HG03439 (cell line): ENCODE results near the gene MAPK11.

Experiments
- ATAC-seq: cut with Tn5 transposase; IDR thresholded peaks from one replicate; pipeline ENCODE4 v1.9.1; 2021; ENCODE audit warnings: mild to moderate bottlenecking, moderate library complexity; ENCODE audit not compliant: unreplicated experiment

MAPK11 gene

DNA sequence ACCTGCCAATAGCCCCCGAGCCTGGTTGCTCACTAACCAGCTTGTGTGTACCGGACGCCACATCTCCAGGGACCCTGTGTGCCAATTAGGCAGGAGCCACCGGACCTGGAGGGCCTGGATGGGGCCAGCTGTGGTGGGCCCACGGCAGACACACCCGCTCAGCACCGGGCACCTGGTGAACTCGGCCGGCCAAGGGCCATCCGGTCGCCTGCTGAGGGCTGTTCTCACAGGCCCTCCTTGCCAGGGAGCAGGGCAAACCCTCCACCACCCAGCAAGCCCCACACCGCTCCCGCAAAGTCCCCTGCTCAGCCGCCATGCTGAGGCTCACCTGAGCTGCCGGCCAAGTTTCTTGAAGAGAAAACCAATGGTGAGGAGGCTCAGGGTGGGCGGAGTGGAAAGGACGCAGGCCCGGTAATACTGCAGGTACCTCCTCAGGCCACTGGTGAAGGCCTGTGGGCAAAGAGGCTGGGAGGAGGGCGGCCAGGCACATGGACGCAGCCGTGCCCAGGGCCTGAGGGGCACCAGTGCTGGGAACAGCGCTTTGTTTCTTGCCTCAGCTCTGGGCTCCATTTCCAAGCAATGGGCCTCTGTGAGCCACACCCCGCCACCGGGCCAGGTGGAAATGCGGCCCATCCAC, 42.5 kb downstream of the MAPK11 start:
- no peak for ATAC-seq

DNA sequence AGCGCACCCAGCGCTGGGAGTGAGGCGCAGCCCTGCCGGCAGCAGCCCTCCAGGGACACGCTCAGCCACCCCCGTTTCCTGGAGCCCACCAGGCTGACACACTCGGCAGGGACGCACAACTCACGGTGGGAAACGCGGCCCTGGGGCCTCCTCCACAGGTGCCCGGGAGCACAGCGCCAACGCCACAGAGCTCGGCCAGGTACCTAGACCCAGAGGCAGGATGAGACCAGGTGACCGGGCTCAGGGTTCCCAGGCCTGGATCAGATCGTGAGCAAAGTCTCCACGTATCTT, 43.4 kb downstream of the MAPK11 start:
- no peak for ATAC-seq

DNA sequence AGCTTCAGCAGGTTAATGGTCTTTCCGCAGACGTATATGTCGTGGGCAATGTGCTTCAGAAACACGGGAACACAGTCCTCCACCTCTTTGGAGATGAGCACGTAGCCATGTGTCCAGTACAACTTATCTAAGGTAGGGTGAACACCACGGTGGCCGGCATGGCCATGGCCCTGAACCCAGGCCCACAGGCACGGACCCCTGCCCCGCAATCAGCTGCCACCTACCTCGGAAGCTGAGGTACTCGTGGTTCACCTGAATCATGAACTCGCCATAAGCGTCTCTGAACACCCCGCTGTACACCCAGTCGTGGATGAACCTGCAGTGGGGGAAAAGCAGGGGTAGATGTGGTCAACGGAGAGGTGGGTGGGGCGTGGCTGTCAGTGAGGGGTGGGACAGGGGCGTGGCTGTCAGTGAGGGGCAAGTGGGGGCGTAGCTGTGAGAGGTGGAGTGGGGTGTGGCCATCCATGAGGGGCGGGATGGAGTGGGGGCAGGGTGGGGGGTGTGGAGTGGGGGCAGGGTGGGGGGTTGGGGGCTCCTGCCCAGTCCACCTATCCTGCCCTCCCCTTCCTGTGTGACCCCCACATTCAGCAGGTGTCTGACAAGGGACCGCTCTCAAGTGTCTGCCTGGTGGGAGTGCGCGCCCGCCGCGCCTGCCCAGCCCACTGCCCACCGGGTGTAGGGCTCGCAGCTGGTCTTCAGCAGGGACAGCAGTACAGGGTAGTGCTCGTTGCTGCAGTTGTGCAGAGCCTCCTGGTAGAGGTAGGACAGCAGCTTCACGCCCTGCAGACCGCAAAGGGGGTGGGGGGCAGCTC, 43.9 kb downstream of the MAPK11 start:
- no peak for ATAC-seq

DNA sequence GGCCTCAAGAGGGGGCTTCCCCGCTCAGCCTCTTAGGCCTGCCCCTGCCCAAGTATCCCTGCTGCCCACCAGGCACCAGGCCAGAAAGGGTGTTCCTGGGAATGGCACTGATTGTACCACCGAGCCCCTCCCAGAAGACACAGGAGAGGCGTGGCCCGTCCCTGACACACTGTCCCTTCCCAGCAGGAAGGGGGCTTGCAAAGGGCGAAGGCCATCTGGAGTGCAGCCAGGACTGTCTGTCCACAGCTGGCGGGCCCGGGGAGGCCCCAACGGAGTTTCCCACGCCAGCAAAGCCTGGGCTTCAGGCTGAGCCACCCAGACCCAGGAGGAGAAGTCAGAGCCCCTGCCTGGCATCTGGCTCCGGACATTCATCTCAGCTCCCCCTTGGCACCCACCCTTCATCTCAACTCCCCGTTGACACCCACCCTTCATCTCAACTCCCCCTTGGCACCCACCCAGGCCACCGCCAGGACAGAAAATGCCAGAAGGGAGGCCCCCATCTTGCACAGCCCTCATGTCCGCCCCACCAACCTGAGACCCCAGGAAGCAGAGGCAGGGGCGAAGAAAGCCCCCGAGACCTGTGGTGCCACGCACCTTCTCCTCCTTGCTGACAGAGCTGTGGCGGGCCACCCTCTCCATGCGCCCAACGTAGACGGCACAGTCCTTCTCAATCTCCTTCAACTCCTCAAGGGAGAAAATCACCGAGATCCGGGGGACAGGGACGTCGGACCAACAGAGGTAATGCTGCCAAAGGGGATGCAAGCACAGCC, 44.8 kb downstream of the MAPK11 start:
- ATAC-seq = no peak

GRCh38 chr22:50224071-50224470, 46.1 kb downstream of the MAPK11 start:
- no peak for ATAC-seq

DNA sequence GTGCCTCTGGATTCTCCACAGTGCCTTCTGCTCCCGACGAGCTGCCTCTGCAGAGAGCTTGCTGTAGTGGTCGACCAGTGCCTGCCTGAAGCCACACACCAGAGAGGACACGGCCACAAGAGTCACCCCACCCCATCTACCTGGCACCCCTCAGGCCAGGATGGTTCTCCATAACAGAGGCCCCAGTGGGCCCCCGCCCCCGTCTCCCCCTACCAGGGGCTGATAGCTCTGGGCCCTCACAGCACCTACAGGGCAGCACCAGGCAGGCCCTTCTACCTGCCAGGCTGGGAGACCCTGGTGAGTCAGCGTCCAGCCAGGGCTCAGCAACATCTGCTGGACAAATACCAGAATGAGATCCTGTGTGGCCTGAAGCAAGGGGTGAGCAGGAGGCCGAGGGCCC, 47.7 kb downstream of the MAPK11 start:
- ATAC-seq = no peak

GRCh38 chr22:50221410-50222300, 48.5 kb downstream of the MAPK11 start:
- no peak for ATAC-seq

DNA sequence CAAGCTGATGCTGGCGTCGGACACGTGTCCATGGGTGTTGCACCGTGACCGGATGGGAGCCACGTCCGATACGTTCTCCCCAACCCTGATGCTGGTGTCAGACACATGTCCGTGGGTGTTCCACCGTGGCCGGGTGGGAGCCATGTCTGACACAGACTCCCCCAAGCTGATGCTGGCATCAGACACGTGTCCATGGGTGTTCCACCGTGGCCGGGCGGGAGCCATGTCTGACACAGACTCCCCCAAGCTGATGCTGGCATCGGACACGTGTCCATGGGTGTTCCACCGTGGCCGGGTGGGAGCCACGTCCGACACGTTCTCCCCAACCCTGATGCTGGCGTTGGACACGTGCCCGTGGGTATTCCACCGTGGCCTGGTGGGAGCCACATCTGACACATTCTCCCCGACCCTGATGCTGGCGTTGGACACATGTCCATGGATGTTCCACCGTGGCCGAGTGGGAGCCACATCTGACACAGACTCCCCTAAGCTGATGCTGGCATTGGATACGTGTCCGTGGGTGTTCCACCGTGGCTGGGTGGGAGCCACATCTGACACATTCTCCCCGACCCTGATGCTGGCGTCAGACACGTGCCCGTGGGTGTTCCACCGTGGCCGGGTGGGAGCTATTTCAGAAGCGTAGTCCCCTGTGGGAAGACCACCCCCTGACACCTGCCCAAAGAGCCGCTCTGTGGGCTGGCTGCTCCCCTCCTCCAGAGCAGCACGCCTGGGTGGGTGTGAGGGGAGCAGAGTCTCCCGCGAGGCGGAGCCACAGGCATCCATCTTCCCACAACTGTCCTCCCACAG, 49.4 kb downstream of the MAPK11 start:
- ATAC-seq = no peak

- no peak for ATAC-seq
Measured at GRCh38 chr22:50219800-50220602, 50.2 kb downstream of the MAPK11 start.

DNA sequence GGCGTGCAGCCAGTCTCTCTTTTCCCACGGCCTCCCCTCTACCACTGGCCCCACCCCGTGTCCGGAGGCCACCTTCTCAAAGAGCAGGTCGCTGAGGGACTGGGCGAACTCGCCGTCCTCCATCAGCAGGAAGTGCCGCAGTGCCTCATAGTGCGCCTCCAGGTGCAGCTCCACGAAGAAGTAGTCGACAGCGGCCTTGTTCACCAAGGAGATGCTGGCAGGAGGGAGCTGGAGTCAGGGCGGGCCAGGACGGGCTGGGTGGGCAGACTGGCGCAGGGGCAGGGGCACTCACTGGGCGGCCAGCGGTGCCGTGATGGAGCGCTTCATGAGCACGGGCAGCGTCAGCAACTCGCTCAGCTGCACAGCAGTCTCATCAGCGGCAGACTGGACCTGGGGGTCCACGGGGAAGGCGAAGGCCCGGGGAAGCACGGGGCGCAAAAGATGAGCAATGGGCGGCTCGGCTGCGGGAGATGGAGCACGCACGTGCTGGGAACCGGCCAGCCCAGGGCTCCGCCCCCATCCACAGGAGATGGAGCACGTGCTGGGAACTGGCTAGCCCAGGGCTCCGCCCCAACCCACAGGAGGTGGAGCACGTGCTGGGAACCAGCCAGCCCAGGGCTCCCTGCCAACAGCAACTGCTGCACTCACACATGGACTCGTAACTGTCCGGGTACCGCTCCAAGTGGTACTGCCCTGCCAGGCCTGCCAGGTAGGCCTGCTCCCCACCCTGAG, 51.0 kb downstream of the MAPK11 start:
- no peak for ATAC-seq

- ATAC-seq = no peak
Measured at GRCh38 chr22:50218153-50218995, 51.8 kb downstream of the MAPK11 start.

DNA sequence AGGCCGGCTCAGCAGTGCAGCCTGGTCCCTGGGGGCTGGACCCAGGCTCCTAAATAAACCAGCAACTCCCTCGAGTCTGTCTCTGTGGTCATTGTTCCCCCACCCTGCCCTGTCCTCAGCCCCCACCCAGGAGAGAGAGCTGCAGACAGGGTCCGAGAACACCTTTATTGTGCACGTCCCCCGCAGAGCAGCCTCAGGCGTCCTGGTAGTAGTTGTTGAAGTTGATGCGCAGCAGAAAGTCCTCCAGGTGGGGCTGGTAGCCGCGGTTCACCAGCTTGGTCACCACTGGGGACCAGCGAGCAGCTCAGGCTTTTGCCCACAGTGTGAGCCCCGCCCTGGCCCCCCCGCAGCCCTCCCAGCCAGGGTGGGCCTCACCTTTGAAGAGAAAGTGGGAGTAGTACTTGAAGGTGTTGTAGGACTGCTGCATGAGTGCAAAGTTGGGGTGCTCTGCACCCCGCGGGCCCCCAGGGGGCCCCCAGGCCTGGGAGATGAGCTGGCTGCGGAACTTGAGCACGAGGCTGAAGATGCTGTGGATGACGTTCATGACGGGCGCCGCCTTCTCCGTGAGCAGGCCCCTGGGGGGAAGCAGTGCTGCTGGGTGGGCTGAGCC, 52.5 kb downstream of the MAPK11 start:
- no peak for ATAC-seq

GRCh38 chr22:50216684-50217520, 53.3 kb downstream of the MAPK11 start:
- no peak for ATAC-seq

GRCh38 chr22:50216055-50216683, 54.0 kb downstream of the MAPK11 start:
- ATAC-seq = no peak

- ATAC-seq = no peak
Measured at GRCh38 chr22:50215297-50216054, 54.7 kb downstream of the MAPK11 start.
